Measurements from ENCODE around the gene SORCS1. TPM values are rescaled to one million over a fixed set of nuclear protein-coding genes. Genes with fewer than 3 reads are reported as not detected.

The SORCS1 gene
- total and polyA plus RNA-seq, 2 donors from 2014 or later: 0.76 to 2.4 TPM

DNA sequence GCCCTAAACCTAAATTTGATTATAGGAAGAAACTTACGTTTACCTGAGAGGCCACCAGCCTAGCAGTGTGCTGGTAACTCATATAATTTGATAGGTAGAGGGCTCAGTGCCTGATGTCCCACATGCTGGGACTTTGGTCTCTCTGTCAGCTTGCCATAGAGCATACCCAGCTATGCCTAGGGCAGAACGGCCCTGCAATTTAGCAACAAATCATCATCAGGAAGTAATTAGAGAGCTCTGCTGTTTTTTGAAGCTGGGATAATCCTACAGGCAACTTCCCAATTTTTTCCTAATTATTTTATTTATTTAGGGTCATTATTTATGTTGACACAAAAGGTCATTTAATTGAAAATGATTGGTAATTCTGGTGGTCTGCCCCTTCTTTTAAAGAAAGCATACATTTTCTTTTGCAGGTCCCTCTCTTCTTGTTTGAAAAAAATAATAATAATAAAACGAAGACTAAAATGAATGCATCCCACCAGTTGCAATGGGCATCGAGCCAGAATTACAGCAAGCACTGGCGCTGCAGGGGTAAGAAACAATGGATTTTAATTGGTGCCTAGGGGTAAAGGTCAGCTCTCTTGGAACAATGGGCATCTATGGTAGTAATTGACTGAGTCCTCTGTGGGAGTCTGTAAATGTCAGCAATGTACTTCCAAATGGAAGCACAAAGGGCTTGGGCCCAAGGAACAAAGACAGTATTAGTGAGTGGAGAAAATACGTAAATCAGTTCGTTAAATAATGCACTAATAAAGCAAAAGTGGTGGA lies 348.0 kb downstream of the SORCS1 start:
- Histone ChIP-seq H3K4me3 (ENCODE audit: low read length in 3 of 3) (no peak overlapping the region), H3K27ac (ENCODE audit: low read depth in 2 of 2, low read length in 2 of 2) (no peak overlapping the region), H3K36me3 (ENCODE audit: control insufficient read depth in 2 of 3, insufficient read depth in 3 of 3, low read length in 3 of 3) (no peaks in the 10 kb centered on the region), H3K9me3 (ENCODE audit: control insufficient read depth in 2 of 3, insufficient read depth in 1 of 3, low read length in 3 of 3) (no peaks in the 10 kb centered on the region), H3K4me1 (ENCODE audit: control insufficient read depth in 2 of 3, insufficient read depth in 2 of 3, low read depth in 1 of 3, low read length in 3 of 3) (peaks cover 0 to 4% (median 0%) of the 10 kb centered on the region in 3 donors), H3K9ac (ENCODE audit: low read length in 3 of 3) (no peak overlapping the region), H3K27me3 (ENCODE audit: control insufficient read depth, insufficient read depth, low read length) (no peaks in the 10 kb centered on the region)
- FAIRE-seq: no peak
- DNase-seq: no peak
- TF ChIP-seq, protein P1, sequence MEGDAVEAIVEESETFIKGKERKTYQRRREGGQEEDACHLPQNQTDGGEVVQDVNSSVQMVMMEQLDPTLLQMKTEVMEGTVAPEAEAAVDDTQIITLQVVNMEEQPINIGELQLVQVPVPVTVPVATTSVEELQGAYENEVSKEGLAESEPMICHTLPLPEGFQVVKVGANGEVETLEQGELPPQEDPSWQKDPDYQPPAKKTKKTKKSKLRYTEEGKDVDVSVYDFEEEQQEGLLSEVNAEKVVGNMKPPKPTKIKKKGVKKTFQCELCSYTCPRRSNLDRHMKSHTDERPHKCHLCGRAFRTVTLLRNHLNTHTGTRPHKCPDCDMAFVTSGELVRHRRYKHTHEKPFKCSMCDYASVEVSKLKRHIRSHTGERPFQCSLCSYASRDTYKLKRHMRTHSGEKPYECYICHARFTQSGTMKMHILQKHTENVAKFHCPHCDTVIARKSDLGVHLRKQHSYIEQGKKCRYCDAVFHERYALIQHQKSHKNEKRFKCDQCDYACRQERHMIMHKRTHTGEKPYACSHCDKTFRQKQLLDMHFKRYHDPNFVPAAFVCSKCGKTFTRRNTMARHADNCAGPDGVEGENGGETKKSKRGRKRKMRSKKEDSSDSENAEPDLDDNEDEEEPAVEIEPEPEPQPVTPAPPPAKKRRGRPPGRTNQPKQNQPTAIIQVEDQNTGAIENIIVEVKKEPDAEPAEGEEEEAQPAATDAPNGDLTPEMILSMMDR (IDR thresholded peaks at IDR 0.05; ENCODE audit: borderline replicate concordance, extremely low read depth, insufficient read depth): no peak
- intact Hi-C loops (cut with DNase I): no loop called here

DNA sequence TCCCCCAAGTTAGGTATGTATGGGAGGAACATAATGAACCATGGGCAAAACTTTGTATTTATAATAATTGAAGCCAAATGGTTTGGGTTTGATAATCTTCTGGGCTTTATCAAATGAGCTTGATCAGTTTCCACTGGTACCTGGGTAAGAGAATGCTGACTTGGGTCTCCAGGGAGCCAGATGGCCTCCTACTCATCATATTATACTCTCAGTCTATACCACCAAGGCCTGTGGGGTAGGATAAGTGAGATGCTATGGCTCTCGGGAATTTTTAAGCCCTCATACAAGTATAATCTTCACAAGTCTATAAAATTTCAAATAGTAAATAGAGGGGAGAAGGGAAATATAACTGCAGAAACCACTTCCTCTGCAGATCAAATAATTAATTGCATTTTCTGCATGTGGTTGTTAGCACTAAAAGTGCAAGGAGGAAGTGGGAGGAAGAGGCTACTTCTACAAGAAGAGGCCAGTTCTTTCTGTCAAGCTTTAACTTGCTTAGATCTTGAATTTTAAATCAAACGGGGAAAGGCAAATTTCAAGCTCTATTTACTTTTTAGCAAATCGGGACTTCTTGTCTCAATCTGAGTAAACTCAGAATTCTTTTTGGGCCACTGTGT lies 349.0 kb downstream of the SORCS1 start:
- peaks cover 0 to 4% (median 0%) of the 10 kb centered on the region in 3 donors for H3K4me1 ChIP-seq (ENCODE audit: control insufficient read depth in 2 of 3, insufficient read depth in 2 of 3, low read depth in 1 of 3, low read length in 3 of 3)
- no peak overlapping the region for H3K9ac ChIP-seq (ENCODE audit: low read length in 3 of 3)
- H3K4me3 ChIP-seq (ENCODE audit: low read length in 3 of 3): no peak overlapping the region
- FAIRE-seq (no peak), DNase-seq (no peak)
- no peaks in the 10 kb centered on the region for H3K36me3 ChIP-seq (ENCODE audit: control insufficient read depth in 2 of 3, insufficient read depth in 3 of 3, low read length in 3 of 3)
- TF ChIP-seq, protein P1 (IDR thresholded peaks at IDR 0.05; ENCODE audit: borderline replicate concordance, extremely low read depth, insufficient read depth): no peak
- intact Hi-C loops (cut with DNase I): no loop called here
- no peak overlapping the region for H3K27ac ChIP-seq (ENCODE audit: low read depth in 2 of 2, low read length in 2 of 2)
- H3K27me3 ChIP-seq (ENCODE audit: control insufficient read depth, insufficient read depth, low read length): no peaks in the 10 kb centered on the region
- no peaks in the 10 kb centered on the region for H3K9me3 ChIP-seq (ENCODE audit: control insufficient read depth in 2 of 3, insufficient read depth in 1 of 3, low read length in 3 of 3)

DNA sequence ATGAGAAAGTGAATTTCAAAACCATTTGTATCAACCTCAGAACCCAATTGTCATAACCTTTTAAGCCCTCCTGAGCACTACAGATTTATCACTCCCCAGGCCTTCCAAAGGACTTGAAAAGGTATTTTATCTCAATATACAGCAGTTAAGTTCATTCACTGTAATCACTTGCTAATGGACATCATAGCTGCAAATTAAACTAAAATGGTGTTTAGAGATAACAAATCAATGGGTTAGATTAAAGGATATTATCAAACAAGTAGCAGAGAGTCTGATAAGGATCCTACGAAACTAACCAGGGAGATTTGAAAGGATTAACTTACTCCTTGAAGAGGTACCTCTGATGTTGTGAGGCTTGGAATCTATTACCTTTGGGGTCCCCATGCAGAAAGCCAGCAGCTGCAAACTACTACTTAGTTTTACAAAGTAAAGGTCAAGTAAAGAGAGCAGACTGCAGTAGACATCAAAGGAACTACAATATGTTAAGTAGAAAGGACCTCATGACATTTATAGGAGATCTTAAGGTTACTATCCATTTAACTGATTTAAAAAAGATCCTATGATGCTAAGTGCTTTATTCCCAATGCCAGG lies 359.4 kb downstream of the SORCS1 start:
- H3K4me3 ChIP-seq (ENCODE audit: low read length in 3 of 3): no peak overlapping the region
- intact Hi-C loops (cut with DNase I): no loop called here
- FAIRE-seq: no peak

More for the DNA sequence above, 359.4 kb downstream of the SORCS1 start:
- no peaks in the 10 kb centered on the region for H3K4me1 ChIP-seq (ENCODE audit: control insufficient read depth in 2 of 3, insufficient read depth in 2 of 3, low read depth in 1 of 3, low read length in 3 of 3)
- H3K9me3 ChIP-seq (ENCODE audit: control insufficient read depth in 2 of 3, insufficient read depth in 1 of 3, low read length in 3 of 3): no peaks in the 10 kb centered on the region
- H3K27me3 ChIP-seq (ENCODE audit: control insufficient read depth, insufficient read depth, low read length): no peaks in the 10 kb centered on the region
- TF ChIP-seq, protein P1 (IDR thresholded peaks at IDR 0.05; ENCODE audit: borderline replicate concordance, extremely low read depth, insufficient read depth): no peak
- H3K27ac ChIP-seq (ENCODE audit: low read depth in 2 of 2, low read length in 2 of 2): no peak overlapping the region
- no peak for DNase-seq
- no peak overlapping the region for H3K9ac ChIP-seq (ENCODE audit: low read length in 3 of 3)
- no peaks in the 10 kb centered on the region for H3K36me3 ChIP-seq (ENCODE audit: control insufficient read depth in 2 of 3, insufficient read depth in 3 of 3, low read length in 3 of 3)
